Right lobe of liver (tissue), 4 donors: ENCODE data around the gene LCP1.

Experiments used
- CTCF ChIP-seq, 4 donors: fragments of 200-600 bp in 3 of 4; fragments of 450-650 bp in 1 of 4; IDR thresholded peaks; one replicate each; pipeline versions ENCODE4 v1.5.1 to v1.8.0; 2016 to 2022; ENCODE audit warnings: antibody characterized with exemption in 4 of 4, mild to moderate bottlenecking in 2 of 4
- POLR2A ChIP-seq: fragments of 450-650 bp; IDR thresholded peaks from one replicate; pipeline ENCODE4 v1.6.1; 2017; ENCODE audit warnings: antibody characterized with exemption, mild to moderate bottlenecking
- donor health status: DM: no; HTN: no; CAD: no.
- donor health status: DM: no; HTN: no; CAD: no.
- donor health status: DM: no; HTN: yes; CAD: no.

- TF ChIP-seq CTCF (IDR thresholded peaks at IDR 0.05) (no peak), POLR2A (no peak)
Observed at GRCh38 chr13:46178821-46179220, 3.2 kb downstream of the LCP1 start.
